Keratinocyte (primary cell): ENCODE results near the gene SAMD4B. TPM values are rescaled to one million over a fixed set of nuclear protein-coding genes. Genes with fewer than 3 reads are reported as not detected.

Experiments used
- DNase-seq: peaks from one replicate; pipeline ENCODE4 v3.0.0-alpha.2; 2011; ENCODE audit warnings: low read depth, missing footprints, low spot score
- FAIRE-seq: peaks from 2 replicates; lab custom pipeline; 2011; peaks lifted over from hg19 to GRCh38; lab: Jason Lieb, UNC
- H2AFZ ChIP-seq: 2 replicates; pipeline ENCODE4 v1.6.0; 2012; ENCODE audit warnings: low read length, control low read depth, inconsistent platforms; ENCODE audit not compliant: control insufficient read depth
- H3K27ac ChIP-seq: 2 replicates; pipeline ENCODE4 v1.5.1; 2011; ENCODE audit warnings: low read length; ENCODE audit not compliant: control insufficient read depth, insufficient read depth
- H3K27me3 ChIP-seq: 3 replicates; pipeline ENCODE4 v1.6.0; 2011; ENCODE audit warnings: low read length; ENCODE audit not compliant: control insufficient read depth, insufficient read depth; ENCODE audit errors: extremely low read depth
- H3K36me3 ChIP-seq, 2 experiments: 2 replicates in 1 of 2; 3 replicates in 1 of 2; pipeline ENCODE4 v1.5.1; 2011; ENCODE audit warnings: low read length in 2 of 2, mild to moderate bottlenecking in 1 of 2; ENCODE audit not compliant: control insufficient read depth in 2 of 2, insufficient read depth in 2 of 2; ENCODE audit errors: extremely low read depth in 1 of 2
- H3K4me1 ChIP-seq: 3 replicates; pipeline ENCODE4 v1.5.1; 2011; ENCODE audit warnings: low read length; ENCODE audit not compliant: control insufficient read depth, insufficient read depth; ENCODE audit errors: extremely low read depth
- H3K4me2 ChIP-seq: 3 replicates; pipeline ENCODE4 v1.6.0; 2011; ENCODE audit warnings: low read depth, low read length; ENCODE audit not compliant: control insufficient read depth, insufficient read depth; ENCODE audit errors: extremely low read depth
- H3K4me3 ChIP-seq, 3 experiments: fragments of 200-600 bp in 1 of 3; sonication (generic) in 1 of 3; 2 replicates in 2 of 3; 3 replicates in 1 of 3; pipeline ENCODE4 v1.5.1; 2011 to 2016; ENCODE audit warnings: low read length in 3 of 3, mild to moderate bottlenecking in 3 of 3, control low read depth in 2 of 3, inconsistent platforms in 1 of 3, low read depth in 1 of 3, mixed read lengths in 1 of 3, mixed run types in 1 of 3, moderate library complexity in 1 of 3; ENCODE audit not compliant: control insufficient read depth in 2 of 3, insufficient read depth in 2 of 3; ENCODE audit errors: extremely low read depth in 1 of 3
- H3K79me2 ChIP-seq: 2 replicates; pipeline ENCODE4 v1.6.0; 2012; ENCODE audit warnings: low read length; ENCODE audit not compliant: control insufficient read depth, insufficient read depth
- H3K9ac ChIP-seq: 3 replicates; pipeline ENCODE4 v1.6.0; 2011; ENCODE audit warnings: low read length; ENCODE audit not compliant: control insufficient read depth, insufficient read depth; ENCODE audit errors: extremely low read depth
- H3K9me1 ChIP-seq: 3 replicates; pipeline ENCODE4 v1.6.0; 2011; ENCODE audit warnings: low read length; ENCODE audit not compliant: control insufficient read depth, insufficient read depth; ENCODE audit errors: extremely low read depth
- H3K9me3 ChIP-seq: 2 replicates; pipeline ENCODE4 v1.5.1; 2012; ENCODE audit warnings: low read depth, low read length; ENCODE audit not compliant: control insufficient read depth
- H4K20me1 ChIP-seq: 3 replicates; pipeline ENCODE4 v1.6.0; 2011; ENCODE audit warnings: low read length; ENCODE audit not compliant: control insufficient read depth, insufficient read depth; ENCODE audit errors: extremely low read depth
- EZH2 ChIP-seq: IDR thresholded peaks from one replicate; pipeline ENCODE4 v1.6.1; 2012; ENCODE audit warnings: inconsistent platforms, mild to moderate bottlenecking, low read length, moderate library complexity
- dilution Hi-C: fragments of 300-500 bp; cut with MboI; formaldehyde crosslinking; loops from one replicate; pipeline ENCODE4 v1.7.0; 2020; ENCODE audit warnings: low sequenced_read_pairs; ENCODE audit not compliant: extremely low pct_ligation_motif_present
- polyA plus RNA-seq, 5 experiments: library from polyadenylated mRNA; depleted of rRNA in 3 of 5; stranded (reverse) in 3 of 5; stranded (forward) in 1 of 5; unstranded in 1 of 5; fragments of >200 nt; gene quantifications; 1 replicate in 1 of 5; 2 replicates in 3 of 5; 3 replicates in 1 of 5; pipeline versions ENCODE4 v1.2.1 to v1.2.3, GENCODE V29; 2011 to 2012; ENCODE audit warnings: missing spikeins in 2 of 5, low read depth in 1 of 5, low replicate concordance in 1 of 5
- TF ChIP-seq, protein P1 (sequence below), 3 experiments: IDR thresholded peaks in 1 of 3; conservative IDR thresholded peaks in 1 of 3; optimal IDR thresholded peaks in 1 of 3; 2 replicates in 2 of 3; 3 replicates in 1 of 3; pipeline versions ENCODE3 to v1.5.1; 2011; ENCODE audit warnings: low read length in 3 of 3, mild to moderate bottlenecking in 3 of 3, moderate library complexity in 2 of 3, control low read depth in 1 of 3, inconsistent platforms in 1 of 3; ENCODE audit not compliant: insufficient read depth in 2 of 3; ENCODE audit errors: extremely low read depth in 1 of 3

Gene SAMD4B
- polyA plus RNA-seq, 1 donor (not counting 4 experiments of a cell fraction or from before 2014, with no cell fraction given): 20.9 TPM

DNA sequence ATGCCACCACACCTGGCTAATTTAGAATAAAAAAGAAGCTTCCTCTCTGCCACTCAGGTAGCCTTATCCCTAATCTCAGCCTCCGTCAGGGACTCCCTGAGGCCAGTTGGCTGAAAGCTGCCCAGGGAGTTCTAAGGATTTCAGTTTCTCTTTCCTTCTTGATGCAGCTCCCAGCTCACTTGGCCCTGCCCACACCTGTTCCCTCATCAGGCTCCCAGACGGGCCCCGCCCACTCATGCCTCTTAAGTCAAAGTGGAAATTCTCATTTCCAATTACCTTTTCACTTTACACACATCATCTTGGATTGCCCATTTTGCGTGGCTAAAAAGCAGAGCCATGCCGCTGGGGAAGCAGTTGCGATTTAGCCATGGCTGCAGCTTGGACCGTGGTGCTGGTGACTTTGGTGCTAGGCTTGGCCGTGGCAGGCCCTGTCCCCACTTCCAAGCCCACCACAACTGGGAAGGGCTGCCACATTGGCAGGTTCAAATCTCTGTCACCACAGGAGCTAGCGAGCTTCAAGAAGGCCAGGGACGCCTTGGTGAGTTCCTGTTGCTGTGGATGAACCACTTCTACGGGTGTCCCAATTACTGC is 46.1 kb upstream of the SAMD4B start, which contains the start of gene IFNL1:
TSS of gene IFNL1 (plus strand) at position 353 of the 591 bp plus-strand sequence. CDS start at position 368, 15 bp downstream.
- peaks cover 8% of the 10 kb centered on the region for H3K27me3 ChIP-seq
- no peak within 1 kb of the TSS for H2AFZ ChIP-seq
- H3K36me3 ChIP-seq: no peaks in the 10 kb centered on the region
- TF ChIP-seq EZH2: no peak
- TF ChIP-seq, protein P1, sequence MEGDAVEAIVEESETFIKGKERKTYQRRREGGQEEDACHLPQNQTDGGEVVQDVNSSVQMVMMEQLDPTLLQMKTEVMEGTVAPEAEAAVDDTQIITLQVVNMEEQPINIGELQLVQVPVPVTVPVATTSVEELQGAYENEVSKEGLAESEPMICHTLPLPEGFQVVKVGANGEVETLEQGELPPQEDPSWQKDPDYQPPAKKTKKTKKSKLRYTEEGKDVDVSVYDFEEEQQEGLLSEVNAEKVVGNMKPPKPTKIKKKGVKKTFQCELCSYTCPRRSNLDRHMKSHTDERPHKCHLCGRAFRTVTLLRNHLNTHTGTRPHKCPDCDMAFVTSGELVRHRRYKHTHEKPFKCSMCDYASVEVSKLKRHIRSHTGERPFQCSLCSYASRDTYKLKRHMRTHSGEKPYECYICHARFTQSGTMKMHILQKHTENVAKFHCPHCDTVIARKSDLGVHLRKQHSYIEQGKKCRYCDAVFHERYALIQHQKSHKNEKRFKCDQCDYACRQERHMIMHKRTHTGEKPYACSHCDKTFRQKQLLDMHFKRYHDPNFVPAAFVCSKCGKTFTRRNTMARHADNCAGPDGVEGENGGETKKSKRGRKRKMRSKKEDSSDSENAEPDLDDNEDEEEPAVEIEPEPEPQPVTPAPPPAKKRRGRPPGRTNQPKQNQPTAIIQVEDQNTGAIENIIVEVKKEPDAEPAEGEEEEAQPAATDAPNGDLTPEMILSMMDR (optimal IDR thresholded peaks at IDR 0.05 in 1 of 3, IDR thresholded peaks at IDR 0.05 in 1 of 3, conservative IDR thresholded peaks at IDR 0.05 in 1 of 3; ENCODE audit: extremely low read depth in 1 of 3, insufficient read depth in 2 of 3, low read length in 3 of 3): no peak
- no peak within 1 kb of the TSS for H3K4me2 ChIP-seq
- H4K20me1 ChIP-seq: no peaks in the 10 kb centered on the region
- H3K9me1 ChIP-seq: no peaks in the 10 kb centered on the region
- H3K9me3 ChIP-seq: no peaks in the 10 kb centered on the region
- FAIRE-seq (no peak), DNase-seq (no peak)
- H3K27ac ChIP-seq: no peak within 1 kb of the TSS
- dilution Hi-C loops: no loop called here
- no peaks in the 10 kb centered on the region for H3K79me2 ChIP-seq
- H3K4me1 ChIP-seq: no peaks in the 10 kb centered on the region
- H3K4me3 ChIP-seq: no peak within 1 kb of the TSS
- H3K9ac ChIP-seq: no peak within 1 kb of the TSS

DNA sequence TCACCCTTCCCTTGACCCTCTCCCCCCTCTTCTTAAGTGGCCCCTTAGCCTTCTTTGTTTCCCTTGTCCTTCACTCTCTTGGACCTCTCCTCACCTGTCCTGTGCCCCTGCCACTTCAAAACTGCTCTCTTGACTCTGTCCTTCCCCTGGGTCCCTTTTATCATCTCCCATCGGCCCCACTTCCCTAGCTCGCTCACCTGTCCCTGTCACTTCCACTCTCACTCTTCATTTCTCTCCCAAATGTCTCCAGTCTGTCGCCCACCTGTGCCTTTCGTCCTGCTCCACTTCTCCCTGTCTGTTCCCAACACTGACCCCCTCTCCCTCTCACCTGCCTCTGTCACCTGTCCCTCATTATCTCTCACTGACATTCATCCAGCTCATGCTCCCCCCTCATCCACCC is 45.3 kb upstream of the SAMD4B start:
- H3K9me3 ChIP-seq: no peaks in the 10 kb centered on the region
- H3K4me2 ChIP-seq: no peak overlapping the region
- DNase-seq (no peak), FAIRE-seq (no peak)
- peaks cover 8% of the 10 kb centered on the region for H3K27me3 ChIP-seq
- no peaks in the 10 kb centered on the region for H3K4me1 ChIP-seq
- no peak for TF ChIP-seq EZH2
- TF ChIP-seq, protein P1 (optimal IDR thresholded peaks at IDR 0.05 in 1 of 3, IDR thresholded peaks at IDR 0.05 in 1 of 3, conservative IDR thresholded peaks at IDR 0.05 in 1 of 3; ENCODE audit: extremely low read depth in 1 of 3, insufficient read depth in 2 of 3, low read length in 3 of 3): no peak
- dilution Hi-C loops: no loop called here
- H3K4me3 ChIP-seq: no peak overlapping the region
- no peaks in the 10 kb centered on the region for H4K20me1 ChIP-seq
- no peak overlapping the region for H3K9ac ChIP-seq
- H3K27ac ChIP-seq: no peak overlapping the region
- no peaks in the 10 kb centered on the region for H3K36me3 ChIP-seq
- H3K79me2 ChIP-seq: no peaks in the 10 kb centered on the region
- H2AFZ ChIP-seq: no peak overlapping the region
- no peaks in the 10 kb centered on the region for H3K9me1 ChIP-seq
